Stimulated activated CD8-positive, alpha-beta memory T cell treated with anti-CD3 and anti-CD28 coated beads, Interleukin-12 subunit alpha, Interleukin-12 subunit beta, amount 100 ng/mL, for 1 hour (primary cell): Measurements from ENCODE around the gene KLHL35.
A peak's percentile ranks its signal among the peaks of the same experiment; 100 is the strongest.
"Not testable (repeated sequence)": the region's sequence is repeated elsewhere in the genome, so short reads cannot be mapped to it uniquely, and the experiment has no call there.

ENCODE experiments used
- DNase-seq: peaks from one replicate; pipeline ENCODE4 v3.0.0-alpha.2; 2020; ENCODE audit warnings: low read depth

Gene KLHL35

GRCh38 chr11:75388386-75389275 lies 44.4 kb downstream of the KLHL35 start:
- peak; percentile 42 for DNase-seq

GRCh38 chr11:75387736-75388294 lies 45.2 kb downstream of the KLHL35 start:
- no peak for DNase-seq

GRCh38 chr11:75386942-75387630 lies 45.9 kb downstream of the KLHL35 start:
- no peak for DNase-seq

- peak; percentile 64 for DNase-seq
These were observed 48.4 kb downstream of the KLHL35 start for GRCh38 chr11:75384438-75385080.

GRCh38 chr11:75383246-75383645 lies 49.8 kb downstream of the KLHL35 start:
- DNase-seq: peak; percentile 27

- DNase-seq: no peak
These were observed 52.1 kb downstream of the KLHL35 start for GRCh38 chr11:75380716-75381420.

GRCh38 chr11:75380245-75380644 lies 52.8 kb downstream of the KLHL35 start:
- DNase-seq: no peak

GRCh38 chr11:75378776-75379175 lies 54.2 kb downstream of the KLHL35 start:
- DNase-seq: not testable (repeated sequence)

- no peak for DNase-seq
These were observed 56.8 kb downstream of the KLHL35 start for GRCh38 chr11:75376175-75376574.

GRCh38 chr11:75375626-75376025 lies 57.4 kb downstream of the KLHL35 start:
- no peak for DNase-seq

GRCh38 chr11:75374646-75375045 lies 58.4 kb downstream of the KLHL35 start:
- DNase-seq: no peak

GRCh38 chr11:75373201-75373600 lies 59.8 kb downstream of the KLHL35 start:
- DNase-seq: no peak
